ENCODE measurements around the gene TWIST2.

- TF ChIP-seq CTCF (IDR thresholded peaks at IDR 0.05; ENCODE audit: poor library complexity, severe bottlenecking) (no peak), EP300 (conservative IDR thresholded peaks at IDR 0.05; ENCODE audit: poor library complexity, severe bottlenecking) (no peak)
These were observed 24.9 kb downstream of the TWIST2 start for GRCh38 chr2:238872628-238873380.

All from neural cell (in vitro differentiated cells).